Measurements from ENCODE around the gene FLVCR2. TPM values are rescaled to one million over a fixed set of nuclear protein-coding genes. Genes with fewer than 3 reads are reported as not detected.

Gene FLVCR2
- total RNA-seq, 1 experiment from 2014 or later, result 1.8 TPM

DNA sequence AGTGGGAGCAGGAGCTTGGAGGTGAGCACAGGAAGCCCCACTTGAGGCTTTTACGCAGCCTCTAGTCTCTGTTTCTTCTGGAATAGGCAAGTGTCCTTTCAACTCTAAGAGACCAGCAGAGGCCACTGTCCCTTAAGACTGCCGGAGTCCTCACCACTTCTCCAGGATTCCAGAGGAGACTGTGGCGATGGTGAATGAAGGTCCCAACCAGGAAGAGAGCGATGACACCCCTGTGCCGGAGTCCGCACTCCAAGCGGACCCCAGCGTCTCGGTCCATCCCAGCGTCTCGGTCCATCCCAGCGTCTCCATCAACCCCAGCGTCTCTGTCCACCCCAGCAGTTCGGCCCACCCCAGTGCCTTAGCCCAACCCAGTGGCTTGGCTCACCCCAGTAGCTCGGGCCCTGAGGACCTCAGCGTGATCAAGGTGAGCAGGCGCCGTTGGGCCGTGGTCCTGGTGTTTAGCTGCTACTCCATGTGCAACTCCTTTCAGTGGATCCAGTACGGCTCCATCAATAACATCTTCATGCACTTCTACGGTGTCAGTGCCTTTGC lies 442 bp downstream of the FLVCR2 start:
- Histone ChIP-seq H3K27ac (ENCODE audit: low read length) (no peak overlapping the region), H3K79me2 (ENCODE audit: low read length) (no peaks in the 10 kb centered on the region), H3K9me3 (ENCODE audit: low read length) (no peaks in the 10 kb centered on the region), H3K9me2 (replicated peaks; ENCODE audit: low read length) (no peaks in the 10 kb centered on the region), H3K4me1 (ENCODE audit: insufficient read depth, low read length) (peaks cover 9% of the 10 kb centered on the region), H4K20me1 (ENCODE audit: low read length) (no peaks in the 10 kb centered on the region), H3F3A (ENCODE audit: low read length, unreplicated experiment) (no peaks in the 10 kb centered on the region), H3K4me2 (ENCODE audit: low read length) (peak overlapping the region; percentile 96), H2AFZ (ENCODE audit: low read length) (peak overlapping the region; percentile 99), H3K36me3 (ENCODE audit: low read depth, low read length) (no peaks in the 10 kb centered on the region), H3K27me3 (ENCODE audit: low read length) (no peaks in the 10 kb centered on the region), H3K9ac (ENCODE audit: low read length) (peak overlapping the region; percentile 36; the same call in 1 of the 2 replicates), H3K4me3 (ENCODE audit: low read length) (peak overlapping the region; percentile 82)
- ChIA-PET CTCF (interaction anchor here (1.2 to 3.3 kb wide), 3 partner anchors 75 to 404 kb away, joined by 6 to 30 read pairs (median 8); partner anchors contain the start of genes ERG28 and TTLL5), POLR2A (ENCODE audit: unreplicated experiment) (no interaction called here)
- TF ChIP-seq, protein P1, sequence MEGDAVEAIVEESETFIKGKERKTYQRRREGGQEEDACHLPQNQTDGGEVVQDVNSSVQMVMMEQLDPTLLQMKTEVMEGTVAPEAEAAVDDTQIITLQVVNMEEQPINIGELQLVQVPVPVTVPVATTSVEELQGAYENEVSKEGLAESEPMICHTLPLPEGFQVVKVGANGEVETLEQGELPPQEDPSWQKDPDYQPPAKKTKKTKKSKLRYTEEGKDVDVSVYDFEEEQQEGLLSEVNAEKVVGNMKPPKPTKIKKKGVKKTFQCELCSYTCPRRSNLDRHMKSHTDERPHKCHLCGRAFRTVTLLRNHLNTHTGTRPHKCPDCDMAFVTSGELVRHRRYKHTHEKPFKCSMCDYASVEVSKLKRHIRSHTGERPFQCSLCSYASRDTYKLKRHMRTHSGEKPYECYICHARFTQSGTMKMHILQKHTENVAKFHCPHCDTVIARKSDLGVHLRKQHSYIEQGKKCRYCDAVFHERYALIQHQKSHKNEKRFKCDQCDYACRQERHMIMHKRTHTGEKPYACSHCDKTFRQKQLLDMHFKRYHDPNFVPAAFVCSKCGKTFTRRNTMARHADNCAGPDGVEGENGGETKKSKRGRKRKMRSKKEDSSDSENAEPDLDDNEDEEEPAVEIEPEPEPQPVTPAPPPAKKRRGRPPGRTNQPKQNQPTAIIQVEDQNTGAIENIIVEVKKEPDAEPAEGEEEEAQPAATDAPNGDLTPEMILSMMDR (conservative IDR thresholded peaks at IDR 0.05; ENCODE audit: low read depth, low read length), result peak; percentile 39
- TF ChIP-seq EZH2 (IDR thresholded peaks at IDR 0.05; ENCODE audit: low read length, unreplicated experiment), result no peak
- no peak for DNase-seq
- peak; percentile 65 for ATAC-seq
- TSS peak; percentile 61 for BruUV-seq (replicated peaks)
- intact Hi-C loops (cut with micrococcal nuclease), result loop anchor here (1.0 to 5.0 kb wide), 2 partner anchors 69 to 213 kb away; no protein-coding TSS in a partner anchor

DNA sequence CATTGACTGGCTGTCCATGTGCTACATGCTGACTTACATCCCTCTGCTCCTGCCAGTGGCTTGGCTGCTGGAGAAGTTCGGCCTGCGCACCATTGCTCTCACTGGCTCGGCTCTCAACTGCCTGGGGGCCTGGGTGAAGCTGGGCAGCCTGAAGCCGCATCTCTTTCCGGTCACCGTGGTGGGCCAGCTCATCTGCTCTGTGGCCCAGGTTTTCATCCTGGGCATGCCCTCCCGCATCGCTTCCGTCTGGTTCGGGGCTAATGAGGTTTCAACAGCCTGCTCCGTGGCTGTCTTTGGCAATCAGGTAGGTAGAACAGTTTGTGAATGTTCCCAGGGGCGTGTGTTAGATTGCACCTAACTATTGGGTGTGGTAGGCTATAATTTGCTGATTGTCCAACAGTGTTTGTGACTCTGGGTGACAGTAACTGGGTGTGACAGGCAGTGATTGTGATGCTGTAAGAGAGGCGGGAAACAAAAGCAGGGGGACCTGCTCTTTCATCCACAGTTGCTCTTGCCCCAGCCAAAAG lies 981 bp downstream of the FLVCR2 start:
- Histone ChIP-seq H3K4me2 (ENCODE audit: low read length) (peak overlapping the region; percentile 96), H3K9ac (ENCODE audit: low read length) (no peak overlapping the region), H3K36me3 (ENCODE audit: low read depth, low read length) (no peaks in the 10 kb centered on the region), H3K9me3 (ENCODE audit: low read length) (no peaks in the 10 kb centered on the region), H3K27ac (ENCODE audit: low read length) (no peak overlapping the region), H3K27me3 (ENCODE audit: low read length) (no peaks in the 10 kb centered on the region), H4K20me1 (ENCODE audit: low read length) (no peaks in the 10 kb centered on the region), H2AFZ (ENCODE audit: low read length) (no peak overlapping the region), H3K4me3 (ENCODE audit: low read length) (peak overlapping the region; percentile 82; the same call in 1 of the 2 replicates), H3F3A (ENCODE audit: low read length, unreplicated experiment) (no peaks in the 10 kb centered on the region), H3K79me2 (ENCODE audit: low read length) (no peaks in the 10 kb centered on the region), H3K9me2 (replicated peaks; ENCODE audit: low read length) (no peaks in the 10 kb centered on the region), H3K4me1 (ENCODE audit: insufficient read depth, low read length) (peaks cover 9% of the 10 kb centered on the region)
- intact Hi-C loops (cut with micrococcal nuclease), result loop anchor here (5.0 kb wide), 1 partner anchor 213 kb away; no protein-coding TSS in a partner anchor
- CTCF ChIA-PET, result no interaction called here
- POLR2A ChIA-PET (ENCODE audit: unreplicated experiment), result no interaction called here
- TF ChIP-seq EZH2phosphoT487 (IDR thresholded peaks at IDR 0.05; ENCODE audit: borderline replicate concordance, low read length), result no peak
- no peak for TF ChIP-seq EZH2 (IDR thresholded peaks at IDR 0.05; ENCODE audit: low read length, unreplicated experiment)
- TF ChIP-seq, protein P1 (conservative IDR thresholded peaks at IDR 0.05; ENCODE audit: low read depth, low read length), result no peak
- ATAC-seq (no peak), DNase-seq (no peak)
- no TSS peak for BruUV-seq (replicated peaks)

DNA sequence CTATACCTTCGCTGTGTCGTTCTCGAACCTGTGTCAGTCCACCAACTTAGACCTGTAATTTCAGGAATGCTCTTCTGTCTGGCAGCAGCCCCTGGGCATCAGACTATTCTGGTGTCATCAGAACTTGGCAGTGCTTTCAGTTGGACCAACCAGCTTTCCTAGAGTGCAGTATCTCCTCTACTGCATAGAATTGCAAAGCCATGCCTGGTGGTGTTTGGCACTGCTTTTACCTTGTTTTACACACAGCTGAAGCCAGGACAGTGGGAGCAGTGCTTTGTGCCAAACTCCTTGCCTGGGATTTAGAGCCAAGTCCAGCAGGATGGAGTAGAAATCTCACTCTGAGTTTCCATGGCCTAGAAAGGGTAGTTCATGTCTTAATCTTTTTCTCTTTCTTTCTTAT lies 1.5 kb downstream of the FLVCR2 start:
- H3K9me3 ChIP-seq (ENCODE audit: low read length), result no peaks in the 10 kb centered on the region
- no peak overlapping the region for H3K9ac ChIP-seq (ENCODE audit: low read length)
- no peaks in the 10 kb centered on the region for H3K9me2 ChIP-seq (replicated peaks; ENCODE audit: low read length)
- no peaks in the 10 kb centered on the region for H3K79me2 ChIP-seq (ENCODE audit: low read length)
- ATAC-seq (no peak), DNase-seq (no peak)
- H3K4me1 ChIP-seq (ENCODE audit: insufficient read depth, low read length), result peaks cover 9% of the 10 kb centered on the region
- no peaks in the 10 kb centered on the region for H4K20me1 ChIP-seq (ENCODE audit: low read length)
- intact Hi-C loops (cut with micrococcal nuclease), result loop anchor here (5.0 kb wide), 1 partner anchor 212 kb away; no protein-coding TSS in a partner anchor
- H3K4me3 ChIP-seq (ENCODE audit: low read length), result no peak overlapping the region
- BruUV-seq (replicated peaks), result no TSS peak
- no peaks in the 10 kb centered on the region for H3K36me3 ChIP-seq (ENCODE audit: low read depth, low read length)
- ChIA-PET CTCF (no interaction called here), POLR2A (ENCODE audit: unreplicated experiment) (no interaction called here)
- no peaks in the 10 kb centered on the region for H3F3A ChIP-seq (ENCODE audit: low read length, unreplicated experiment)
- no peaks in the 10 kb centered on the region for H3K27me3 ChIP-seq (ENCODE audit: low read length)
- H3K27ac ChIP-seq (ENCODE audit: low read length), result no peak overlapping the region
- H2AFZ ChIP-seq (ENCODE audit: low read length), result no peak overlapping the region
- H3K4me2 ChIP-seq (ENCODE audit: low read length), result 0 out of 2 replicates have a peak overlapping the region, but pooled peaks have one; percentile 12
- TF ChIP-seq, protein P1 (conservative IDR thresholded peaks at IDR 0.05; ENCODE audit: low read depth, low read length), result no peak
- TF ChIP-seq EZH2phosphoT487 (IDR thresholded peaks at IDR 0.05; ENCODE audit: borderline replicate concordance, low read length), result no peak
- TF ChIP-seq EZH2 (IDR thresholded peaks at IDR 0.05; ENCODE audit: low read length, unreplicated experiment), result no peak

Measured in PC-3 (cell line).